ENCODE results near the gene ADGRV1.
"Not testable (repeated sequence)": the region's sequence is repeated elsewhere in the genome, so short reads cannot be mapped to it uniquely, and the experiment has no call there.

ADGRV1 gene

GRCh38 chr5:91038180-91038808 is 479.7 kb downstream of the ADGRV1 start:
- Histone ChIP-seq H3K27ac (no peak overlapping the region), H3K4me3 (no peak overlapping the region), H3K36me3 (no peaks in the 10 kb centered on the region), H3K4me1 (no peaks in the 10 kb centered on the region), H4K20me1 (no peaks in the 10 kb centered on the region), H3K9me3 (no peaks in the 10 kb centered on the region), H3K4me2 (no peak overlapping the region), H3K9ac (no peak overlapping the region), H3K27me3 (no peaks in the 10 kb centered on the region)
- no peak for TF ChIP-seq Cebpa-rat (IDR thresholded peaks at IDR 0.05)

- H3K9me3 ChIP-seq, H3K4me1 ChIP-seq, H3K4me2 ChIP-seq, H4K20me1 ChIP-seq, H3K36me3 ChIP-seq, H3K4me3 ChIP-seq, H3K27me3 ChIP-seq, H3K9ac ChIP-seq, H3K27ac ChIP-seq: not testable (repeated sequence)
These were observed 482.5 kb downstream of the ADGRV1 start for GRCh38 chr5:91041132-91041531.

- Histone ChIP-seq H3K27ac (no peak overlapping the region), H3K9ac (no peak overlapping the region), H3K4me3 (no peak overlapping the region), H3K27me3 (no peaks in the 10 kb centered on the region), H3K4me2 (no peak overlapping the region), H3K36me3 (no peaks in the 10 kb centered on the region), H3K9me3 (no peaks in the 10 kb centered on the region), H4K20me1 (no peaks in the 10 kb centered on the region), H3K4me1 (no peaks in the 10 kb centered on the region)
- TF ChIP-seq Cebpa-rat (IDR thresholded peaks at IDR 0.05) = no peak
These were observed 483.8 kb downstream of the ADGRV1 start for GRCh38 chr5:91042247-91042935.

GRCh38 chr5:91042936-91043255 is 484.3 kb downstream of the ADGRV1 start:
- Histone ChIP-seq H3K4me1 (no peaks in the 10 kb centered on the region), H3K4me2 (no peak overlapping the region), H3K9ac (no peak overlapping the region), H3K9me3 (no peaks in the 10 kb centered on the region), H3K4me3 (no peak overlapping the region), H4K20me1 (no peaks in the 10 kb centered on the region), H3K27ac (no peak overlapping the region), H3K36me3 (no peaks in the 10 kb centered on the region), H3K27me3 (no peaks in the 10 kb centered on the region)
- no peak for TF ChIP-seq Cebpa-rat (IDR thresholded peaks at IDR 0.05)

- H3K9me3 ChIP-seq = no peaks in the 10 kb centered on the region
- H3K9ac ChIP-seq = no peak overlapping the region
- H3K4me3 ChIP-seq = no peak overlapping the region
- TF ChIP-seq Cebpa-rat (IDR thresholded peaks at IDR 0.05) = no peak
- no peak overlapping the region for H3K27ac ChIP-seq
- no peak overlapping the region for H3K4me2 ChIP-seq
- no peaks in the 10 kb centered on the region for H3K36me3 ChIP-seq
- no peaks in the 10 kb centered on the region for H3K27me3 ChIP-seq
- no peaks in the 10 kb centered on the region for H4K20me1 ChIP-seq
- no peaks in the 10 kb centered on the region for H3K4me1 ChIP-seq
These were observed 489.5 kb downstream of the ADGRV1 start for GRCh38 chr5:91048073-91048472.

- no peak overlapping the region for H3K9ac ChIP-seq
- H3K36me3 ChIP-seq = no peaks in the 10 kb centered on the region
- H4K20me1 ChIP-seq = no peaks in the 10 kb centered on the region
- no peak for TF ChIP-seq Cebpa-rat (IDR thresholded peaks at IDR 0.05)
- H3K4me2 ChIP-seq = no peak overlapping the region
- H3K27me3 ChIP-seq = no peaks in the 10 kb centered on the region
- H3K27ac ChIP-seq = no peak overlapping the region
- H3K9me3 ChIP-seq = no peaks in the 10 kb centered on the region
- no peaks in the 10 kb centered on the region for H3K4me1 ChIP-seq
- H3K4me3 ChIP-seq = no peak overlapping the region
These were observed 490.5 kb downstream of the ADGRV1 start for GRCh38 chr5:91049112-91049511.

GRCh38 chr5:91049800-91050199 is 491.2 kb downstream of the ADGRV1 start:
- Histone ChIP-seq H3K9me3 (no peaks in the 10 kb centered on the region), H3K36me3 (no peaks in the 10 kb centered on the region), H3K4me3 (no peak overlapping the region), H4K20me1 (no peaks in the 10 kb centered on the region), H3K4me2 (no peak overlapping the region), H3K9ac (no peak overlapping the region), H3K27ac (no peak overlapping the region), H3K27me3 (no peaks in the 10 kb centered on the region), H3K4me1 (no peaks in the 10 kb centered on the region)
- no peak for TF ChIP-seq Cebpa-rat (IDR thresholded peaks at IDR 0.05)

GRCh38 chr5:91052411-91052810 is 493.8 kb downstream of the ADGRV1 start:
- H3K4me1 ChIP-seq, H3K4me3 ChIP-seq, H3K36me3 ChIP-seq, H3K27me3 ChIP-seq, H3K4me2 ChIP-seq, H3K27ac ChIP-seq, H3K9me3 ChIP-seq, H4K20me1 ChIP-seq, H3K9ac ChIP-seq: not testable (repeated sequence)

- H3K9ac ChIP-seq = no peak overlapping the region
- H3K4me2 ChIP-seq = no peak overlapping the region
- H3K9me3 ChIP-seq = no peaks in the 10 kb centered on the region
- no peaks in the 10 kb centered on the region for H3K27me3 ChIP-seq
- no peak overlapping the region for H3K4me3 ChIP-seq
- H4K20me1 ChIP-seq = no peaks in the 10 kb centered on the region
- no peaks in the 10 kb centered on the region for H3K4me1 ChIP-seq
- no peak for TF ChIP-seq Cebpa-rat (IDR thresholded peaks at IDR 0.05)
- H3K27ac ChIP-seq = no peak overlapping the region
- no peaks in the 10 kb centered on the region for H3K36me3 ChIP-seq
These were observed 494.6 kb downstream of the ADGRV1 start for GRCh38 chr5:91052977-91053740.

- Histone ChIP-seq H3K9ac (no peak overlapping the region), H3K27ac (no peak overlapping the region), H3K4me1 (no peaks in the 10 kb centered on the region), H3K36me3 (no peaks in the 10 kb centered on the region), H3K4me3 (no peak overlapping the region), H4K20me1 (no peaks in the 10 kb centered on the region), H3K9me3 (no peaks in the 10 kb centered on the region), H3K4me2 (no peak overlapping the region), H3K27me3 (no peaks in the 10 kb centered on the region)
- TF ChIP-seq Cebpa-rat (IDR thresholded peaks at IDR 0.05) = no peak
These were observed 495.1 kb downstream of the ADGRV1 start for GRCh38 chr5:91053741-91054025.
